ENCODE data around the gene SPC24.
A peak's percentile ranks its signal among the peaks of the same experiment; 100 is the strongest.
"Not testable (repeated sequence)": the region's sequence is repeated elsewhere in the genome, so short reads cannot be mapped to it uniquely, and the experiment has no call there.

The SPC24 gene

DNA sequence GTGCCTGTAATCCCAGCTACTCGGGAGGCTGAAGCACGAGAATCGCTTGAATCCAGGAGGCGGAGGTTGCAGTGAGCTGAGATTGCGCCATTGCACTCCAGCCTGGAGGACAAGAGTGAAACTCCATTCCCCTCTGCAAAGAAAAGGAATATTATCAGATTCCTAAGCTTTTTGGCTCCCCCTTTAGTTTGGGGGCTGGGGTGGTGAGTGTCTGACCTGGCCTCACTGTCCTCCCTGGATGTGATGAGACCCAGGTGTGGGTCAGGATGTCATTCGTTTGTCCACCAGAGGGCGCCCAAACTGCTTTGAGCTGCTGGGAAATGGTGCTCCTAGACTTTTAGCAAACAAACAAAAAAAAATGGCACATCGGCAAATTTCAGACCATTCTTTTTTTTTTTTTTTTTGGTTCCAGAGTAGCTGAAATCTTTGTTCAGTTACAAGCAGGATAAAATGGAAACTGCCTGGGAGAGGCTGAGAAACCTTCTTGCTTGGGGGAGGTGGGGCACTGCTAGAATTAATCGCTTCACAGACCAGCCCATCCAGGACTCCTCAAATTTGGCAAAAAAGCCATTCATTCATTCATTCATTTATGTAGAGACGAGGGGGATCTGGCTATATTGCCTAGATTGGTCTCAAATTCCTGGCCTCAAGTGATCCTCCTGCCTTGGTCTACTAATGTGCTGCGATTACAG, 29.4 kb downstream of the SPC24 start:
- peak; percentile 58 for DNase-seq (ENCODE audit: low spot score)

DNA sequence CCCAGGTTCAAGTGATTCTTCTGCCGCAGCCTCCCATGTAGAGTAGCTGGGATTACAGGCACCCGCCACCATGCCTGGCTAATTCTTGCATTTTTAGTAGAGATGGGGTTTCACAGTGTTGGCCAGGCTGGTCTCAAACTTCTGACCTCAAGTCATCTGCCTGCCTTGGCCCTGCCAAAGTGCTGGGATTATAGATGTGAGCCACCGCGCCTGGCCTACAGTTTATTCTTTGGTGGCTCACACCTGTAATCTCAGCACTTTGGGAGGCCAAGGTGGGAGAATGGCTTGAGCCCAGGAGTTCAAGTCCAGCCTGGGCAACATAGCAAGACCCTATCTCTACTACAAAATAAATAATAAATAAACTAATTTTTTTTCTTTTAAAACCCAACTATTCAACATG, 31.4 kb downstream of the SPC24 start:
- not testable (repeated sequence) for DNase-seq (ENCODE audit: low spot score)

DNA sequence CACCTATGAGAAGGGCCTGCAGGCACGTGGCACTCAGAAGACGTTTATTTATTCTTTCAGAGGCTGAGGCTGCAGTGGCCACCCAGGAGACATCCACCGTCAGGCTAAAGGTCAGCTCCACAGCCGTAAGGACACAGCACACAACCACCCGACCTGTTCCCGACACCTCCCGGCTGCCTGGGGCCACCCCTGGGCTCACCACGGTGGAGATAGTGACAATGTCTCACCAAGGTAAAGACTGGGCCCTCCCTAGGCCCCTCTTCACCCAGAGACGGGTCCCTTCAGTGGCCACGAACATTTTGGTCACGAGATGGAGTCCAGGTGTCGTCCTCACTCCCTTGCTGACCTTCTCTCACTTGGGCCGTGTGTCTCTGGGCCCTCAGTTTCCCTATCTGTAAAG, 32.5 kb downstream of the SPC24 start:
- DNase-seq (ENCODE audit: low spot score), result no peak

DNA sequence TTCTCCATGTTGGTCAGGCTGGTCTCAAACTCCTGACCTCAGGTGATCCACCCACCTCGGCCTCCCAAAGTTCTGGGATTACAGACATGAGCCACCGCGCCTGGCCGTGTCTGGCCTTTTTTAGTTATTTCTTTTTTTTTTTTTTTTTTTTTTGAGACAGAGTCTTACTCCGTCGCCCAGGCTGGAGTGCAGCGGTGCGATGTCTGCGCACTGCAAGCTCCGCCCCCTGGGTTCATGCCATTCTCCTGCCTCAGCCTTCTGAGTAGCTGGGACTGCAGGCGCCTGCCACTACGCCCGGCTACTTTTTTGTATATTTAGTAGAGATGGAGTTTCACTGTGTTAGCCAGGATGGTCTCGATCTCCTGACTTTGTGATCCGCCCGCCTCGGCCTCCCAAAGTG, 33.6 kb downstream of the SPC24 start:
- DNase-seq (ENCODE audit: low spot score), result not testable (repeated sequence)

DNA sequence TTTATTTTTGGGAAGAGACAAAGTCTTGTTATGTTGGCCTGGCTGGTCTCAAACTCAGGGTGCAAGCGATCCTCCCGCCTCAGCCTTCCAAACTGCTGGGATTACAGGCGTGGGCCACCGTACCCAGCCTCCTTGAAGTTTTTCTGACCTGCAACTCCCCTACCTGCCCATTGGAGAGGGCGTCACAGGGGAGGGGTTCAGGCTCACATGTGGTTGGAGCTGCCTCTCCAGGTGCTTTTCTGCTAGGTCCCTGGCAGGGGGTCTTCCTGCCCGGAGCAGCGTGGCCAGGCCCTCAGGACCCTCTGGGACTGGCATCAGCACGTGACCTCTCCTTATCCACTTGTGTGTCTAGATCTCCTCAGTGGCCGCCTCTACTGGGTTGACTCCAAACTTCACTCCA, 39.1 kb downstream of the SPC24 start:
- no peak for DNase-seq (ENCODE audit: low spot score)

DNA sequence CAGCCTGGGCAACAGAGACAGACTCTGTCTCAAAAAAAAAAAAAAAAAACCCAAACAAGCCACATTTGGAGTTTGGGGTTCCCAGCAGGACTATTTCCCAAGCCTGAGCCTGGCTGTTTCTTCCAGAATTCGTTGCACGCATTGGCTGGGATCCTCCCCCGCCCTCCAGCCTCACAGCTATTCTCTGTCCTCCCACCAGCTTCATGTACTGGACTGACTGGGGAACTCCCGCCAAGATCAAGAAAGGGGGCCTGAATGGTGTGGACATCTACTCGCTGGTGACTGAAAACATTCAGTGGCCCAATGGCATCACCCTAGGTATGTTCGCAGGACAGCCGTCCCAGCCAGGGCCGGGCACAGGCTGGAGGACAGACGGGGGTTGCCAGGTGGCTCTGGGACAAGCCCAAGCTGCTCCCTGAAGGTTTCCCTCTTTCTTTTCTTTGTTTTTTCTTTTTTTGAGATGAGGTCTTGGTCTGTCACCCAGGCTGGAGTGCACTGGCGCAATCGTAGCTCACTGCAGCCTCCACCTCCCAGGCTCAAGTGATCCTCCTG, 39.6 kb downstream of the SPC24 start:
- DNase-seq (ENCODE audit: low spot score), result no peak

DNA sequence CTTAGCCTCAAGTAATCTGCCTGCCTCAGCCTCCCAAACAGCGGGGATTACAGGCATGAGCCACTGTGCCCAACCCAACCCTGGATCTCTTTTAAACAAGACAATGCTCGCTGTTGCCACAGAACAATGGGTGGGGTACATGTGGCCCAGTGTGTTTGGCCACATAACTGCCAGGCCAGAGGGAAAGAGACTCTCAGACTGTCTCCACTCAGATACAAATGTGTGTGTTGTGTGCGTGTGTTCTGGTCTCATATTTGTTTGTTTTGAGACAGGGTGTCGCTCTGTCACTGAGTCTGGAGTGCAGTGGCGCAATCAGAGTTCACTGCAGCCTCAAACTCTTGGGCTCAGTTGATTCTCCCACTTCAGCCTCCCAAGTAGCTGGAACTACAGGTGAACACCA, 40.5 kb downstream of the SPC24 start:
- DNase-seq (ENCODE audit: low spot score), result no peak

DNA sequence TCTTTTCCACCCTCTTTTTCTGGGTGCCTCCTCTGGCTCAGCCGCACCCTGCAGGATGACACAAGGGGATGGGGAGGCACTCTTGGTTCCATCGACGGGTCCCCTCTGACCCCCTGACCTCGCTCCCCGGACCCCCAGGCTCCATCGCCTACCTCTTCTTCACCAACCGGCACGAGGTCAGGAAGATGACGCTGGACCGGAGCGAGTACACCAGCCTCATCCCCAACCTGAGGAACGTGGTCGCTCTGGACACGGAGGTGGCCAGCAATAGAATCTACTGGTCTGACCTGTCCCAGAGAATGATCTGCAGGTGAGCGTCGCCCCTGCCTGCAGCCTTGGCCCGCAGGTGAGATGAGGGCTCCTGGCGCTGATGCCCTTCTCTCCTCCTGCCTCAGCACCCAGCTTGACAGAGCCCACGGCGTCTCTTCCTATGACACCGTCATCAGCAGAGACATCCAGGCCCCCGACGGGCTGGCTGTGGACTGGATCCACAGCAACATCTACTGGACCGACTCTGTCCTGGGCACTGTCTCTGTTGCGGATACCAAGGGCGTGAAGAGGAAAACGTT, 42.4 kb downstream of the SPC24 start:
- DNase-seq (ENCODE audit: low spot score), result no peak

DNA sequence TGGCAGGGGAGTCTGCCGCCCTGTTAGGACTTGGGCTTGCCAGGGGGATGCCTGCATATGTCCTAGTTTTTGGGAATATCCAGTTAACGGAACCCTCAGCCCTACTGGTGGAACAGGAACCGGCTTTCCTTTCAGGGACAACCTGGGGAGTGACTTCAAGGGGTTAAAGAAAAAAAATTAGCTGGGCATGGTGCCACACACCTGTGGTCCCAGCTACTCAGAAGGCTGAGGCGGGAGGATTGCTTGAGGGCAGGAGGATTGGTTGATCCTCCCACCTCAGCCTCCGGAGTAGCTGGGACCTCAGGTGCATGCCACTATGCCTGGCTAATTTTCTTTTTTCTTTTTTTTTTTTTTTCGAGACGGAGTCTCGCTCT, 43.8 kb downstream of the SPC24 start:
- DNase-seq (ENCODE audit: low spot score), result no peak

DNA sequence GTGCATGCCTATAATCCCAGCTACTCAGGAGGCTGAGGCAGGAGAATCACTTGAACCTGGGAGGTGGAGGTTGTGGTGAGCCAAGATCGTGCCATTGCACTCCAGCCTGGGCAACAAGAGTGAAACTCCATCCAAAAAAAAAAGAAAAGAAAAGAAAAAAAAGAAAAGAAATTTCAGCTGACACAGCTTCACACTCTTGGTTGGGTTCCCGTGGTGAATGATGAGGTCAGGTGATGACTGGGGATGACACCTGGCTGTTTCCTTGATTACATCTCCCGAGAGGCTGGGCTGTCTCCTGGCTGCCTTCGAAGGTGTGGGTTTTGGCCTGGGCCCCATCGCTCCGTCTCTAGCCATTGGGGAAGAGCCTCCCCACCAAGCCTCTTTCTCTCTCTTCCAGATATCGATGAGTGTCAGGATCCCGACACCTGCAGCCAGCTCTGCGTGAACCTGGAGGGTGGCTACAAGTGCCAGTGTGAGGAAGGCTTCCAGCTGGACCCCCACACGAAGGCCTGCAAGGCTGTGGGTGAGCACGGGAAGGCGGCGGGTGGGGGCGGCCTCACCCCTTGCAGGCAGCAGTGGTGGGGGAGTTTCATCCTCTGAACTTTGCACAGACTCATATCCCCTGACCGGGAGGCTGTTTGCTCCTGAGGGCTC, 44.3 kb downstream of the SPC24 start:
- DNase-seq (ENCODE audit: low spot score), result no peak

DNA sequence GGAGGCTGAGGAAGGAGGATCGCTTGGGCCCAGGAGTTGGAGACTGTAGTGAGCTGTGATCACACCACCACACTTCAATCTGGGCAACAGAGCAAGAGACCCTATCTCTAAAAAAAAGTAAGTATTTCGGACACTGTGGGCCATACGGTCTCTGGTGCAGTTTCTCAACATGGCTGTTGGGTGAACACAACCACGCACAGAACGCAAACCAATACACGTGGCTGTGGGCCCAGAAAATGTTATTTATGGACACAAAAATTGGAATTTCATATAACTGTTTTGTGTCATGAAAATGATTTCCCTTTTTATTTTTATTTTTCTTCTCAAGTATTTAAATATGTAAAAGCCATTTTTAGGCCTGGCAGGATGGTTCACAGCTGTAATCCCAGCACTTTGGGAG, 46.8 kb downstream of the SPC24 start:
- no peak for DNase-seq (ENCODE audit: low spot score)

DNA sequence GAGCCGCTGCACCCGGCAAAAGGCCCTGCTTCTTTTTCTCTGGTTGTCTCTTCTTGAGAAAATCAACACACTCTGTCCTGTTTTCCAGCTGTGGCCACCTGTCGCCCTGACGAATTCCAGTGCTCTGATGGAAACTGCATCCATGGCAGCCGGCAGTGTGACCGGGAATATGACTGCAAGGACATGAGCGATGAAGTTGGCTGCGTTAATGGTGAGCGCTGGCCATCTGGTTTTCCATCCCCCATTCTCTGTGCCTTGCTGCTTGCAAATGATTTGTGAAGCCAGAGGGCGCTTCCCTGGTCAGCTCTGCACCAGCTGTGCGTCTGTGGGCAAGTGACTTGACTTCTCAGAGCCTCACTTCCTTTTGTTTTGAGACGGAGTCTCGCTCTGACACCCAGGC, 49.1 kb downstream of the SPC24 start:
- DNase-seq (ENCODE audit: low spot score), result no peak

DNA sequence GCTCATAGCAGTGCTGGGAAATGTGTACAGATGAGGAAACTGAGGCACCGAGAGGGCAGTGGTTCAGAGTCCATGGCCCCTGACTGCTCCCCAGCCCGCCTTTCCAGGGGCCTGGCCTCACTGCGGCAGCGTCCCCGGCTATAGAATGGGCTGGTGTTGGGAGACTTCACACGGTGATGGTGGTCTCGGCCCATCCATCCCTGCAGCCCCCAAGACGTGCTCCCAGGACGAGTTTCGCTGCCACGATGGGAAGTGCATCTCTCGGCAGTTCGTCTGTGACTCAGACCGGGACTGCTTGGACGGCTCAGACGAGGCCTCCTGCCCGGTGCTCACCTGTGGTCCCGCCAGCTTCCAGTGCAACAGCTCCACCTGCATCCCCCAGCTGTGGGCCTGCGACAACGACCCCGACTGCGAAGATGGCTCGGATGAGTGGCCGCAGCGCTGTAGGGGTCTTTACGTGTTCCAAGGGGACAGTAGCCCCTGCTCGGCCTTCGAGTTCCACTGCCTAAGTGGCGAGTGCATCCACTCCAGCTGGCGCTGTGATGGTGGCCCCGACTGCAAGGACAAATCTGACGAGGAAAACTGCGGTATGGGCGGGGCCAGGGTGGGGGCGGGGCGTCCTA, 50.5 kb downstream of the SPC24 start:
- no peak for DNase-seq (ENCODE audit: low spot score)

DNA sequence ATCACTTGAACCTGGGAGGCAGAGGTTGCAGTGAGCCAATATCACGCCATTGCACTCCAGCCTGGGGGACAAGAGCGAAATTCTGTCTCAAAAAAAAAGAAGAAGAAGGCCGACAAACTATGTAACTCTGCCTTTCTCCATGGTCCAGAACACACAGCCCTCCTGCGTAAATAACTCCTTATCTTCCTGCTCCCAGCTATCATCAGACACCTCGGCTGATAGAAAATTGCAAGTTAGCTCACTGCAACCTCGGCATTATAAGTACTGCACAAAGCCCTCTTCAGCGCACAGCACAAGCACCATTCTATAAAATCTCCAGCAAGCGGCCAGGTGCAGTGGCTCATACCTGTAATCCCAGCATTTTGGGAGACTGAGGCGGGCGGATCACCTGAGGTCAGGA, 51.9 kb downstream of the SPC24 start:
- DNase-seq (ENCODE audit: low spot score), result not testable (repeated sequence)

DNA sequence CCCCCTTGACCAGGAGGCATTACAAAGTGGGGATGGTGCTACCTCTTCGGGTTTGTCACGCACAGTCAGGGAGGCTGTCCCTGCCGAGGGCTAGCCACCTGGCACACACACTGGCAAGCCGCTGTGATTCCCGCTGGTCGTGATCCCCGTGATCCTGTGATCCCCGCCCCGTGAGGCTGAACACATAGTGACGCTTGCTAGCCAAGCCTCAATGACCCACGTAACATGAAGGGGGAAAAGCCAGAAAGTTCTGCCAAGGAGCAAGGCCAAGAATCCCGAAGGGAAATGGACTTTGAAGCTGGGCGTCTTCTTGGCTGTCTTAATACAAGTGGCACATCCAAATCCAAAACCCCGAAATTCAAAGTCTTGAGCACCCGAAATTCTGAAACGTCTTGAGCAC, 52.6 kb downstream of the SPC24 start:
- no peak for DNase-seq (ENCODE audit: low spot score)

DNA sequence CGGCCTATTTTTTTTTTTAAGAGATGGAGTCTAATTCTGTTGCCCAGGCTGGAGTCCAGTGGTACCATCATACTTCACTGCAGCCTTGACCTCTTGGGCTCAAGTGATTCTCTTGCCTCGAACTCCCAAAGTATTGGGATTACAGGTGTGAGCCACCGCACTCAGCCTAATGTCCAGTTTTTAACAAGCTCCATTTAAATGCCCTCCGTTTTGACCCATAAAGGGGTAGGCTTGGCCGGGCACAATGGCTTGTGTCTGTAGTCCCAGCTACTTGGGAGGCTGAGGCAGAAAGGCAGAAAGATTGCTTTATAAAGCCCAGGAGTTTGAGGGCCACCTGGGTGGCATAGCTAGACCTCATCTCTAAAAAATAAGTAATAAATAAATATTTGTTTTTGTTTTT, 54.5 kb downstream of the SPC24 start:
- no peak for DNase-seq (ENCODE audit: low spot score)

DNA sequence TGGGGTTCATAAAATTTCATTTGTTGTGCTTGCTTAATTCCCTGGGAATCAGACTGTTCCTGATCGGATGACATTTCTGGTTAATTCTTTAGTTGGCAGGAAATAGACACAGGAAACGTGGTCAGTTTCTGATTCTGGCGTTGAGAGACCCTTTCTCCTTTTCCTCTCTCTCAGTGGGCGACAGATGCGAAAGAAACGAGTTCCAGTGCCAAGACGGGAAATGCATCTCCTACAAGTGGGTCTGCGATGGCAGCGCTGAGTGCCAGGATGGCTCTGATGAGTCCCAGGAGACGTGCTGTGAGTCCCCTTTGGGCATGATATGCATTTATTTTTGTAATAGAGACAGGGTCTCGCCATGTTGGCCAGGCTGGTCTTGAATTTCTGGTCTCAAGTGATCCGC, 55.5 kb downstream of the SPC24 start:
- no peak for DNase-seq (ENCODE audit: low spot score)

DNA sequence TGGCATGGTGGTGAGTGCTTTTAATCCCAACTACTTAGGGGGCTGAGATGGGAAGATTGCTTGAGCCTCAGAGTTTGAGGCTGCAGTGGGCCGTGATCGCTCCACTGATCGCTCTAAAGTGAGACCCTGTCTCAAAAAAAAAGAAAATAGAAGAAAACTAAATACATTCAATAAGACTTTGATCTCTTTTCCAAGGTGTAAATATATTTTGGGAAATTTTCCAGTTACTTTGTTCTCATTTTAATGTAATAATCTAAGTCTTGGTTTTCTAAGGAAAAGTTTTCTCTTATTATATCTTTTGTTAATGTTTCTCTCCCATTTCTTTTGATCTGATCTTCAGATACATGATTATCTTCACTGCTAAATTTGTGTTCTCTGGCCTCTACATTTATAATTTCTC, 56.7 kb downstream of the SPC24 start:
- DNase-seq (ENCODE audit: low spot score), result no peak

DNA sequence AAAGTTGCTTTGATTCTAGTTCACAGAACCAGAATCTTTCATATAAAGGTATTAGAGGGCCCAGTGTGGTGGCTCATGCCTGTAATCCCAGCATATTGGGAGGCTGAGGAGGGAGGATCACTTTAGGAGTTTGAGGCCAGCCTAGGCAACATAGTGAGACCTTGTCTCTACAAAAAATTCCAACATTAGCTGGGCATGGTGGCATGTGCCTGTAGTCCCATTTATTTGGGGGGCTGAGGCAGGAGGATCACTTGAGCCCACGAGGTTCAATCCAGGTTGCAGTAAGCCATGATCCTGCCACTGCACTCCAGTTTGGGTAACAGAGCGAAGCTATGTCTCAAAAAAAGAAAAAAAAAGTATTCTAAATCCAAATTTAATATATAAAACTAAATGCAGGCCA, 57.3 kb downstream of the SPC24 start:
- no peak for DNase-seq (ENCODE audit: low spot score)

DNA sequence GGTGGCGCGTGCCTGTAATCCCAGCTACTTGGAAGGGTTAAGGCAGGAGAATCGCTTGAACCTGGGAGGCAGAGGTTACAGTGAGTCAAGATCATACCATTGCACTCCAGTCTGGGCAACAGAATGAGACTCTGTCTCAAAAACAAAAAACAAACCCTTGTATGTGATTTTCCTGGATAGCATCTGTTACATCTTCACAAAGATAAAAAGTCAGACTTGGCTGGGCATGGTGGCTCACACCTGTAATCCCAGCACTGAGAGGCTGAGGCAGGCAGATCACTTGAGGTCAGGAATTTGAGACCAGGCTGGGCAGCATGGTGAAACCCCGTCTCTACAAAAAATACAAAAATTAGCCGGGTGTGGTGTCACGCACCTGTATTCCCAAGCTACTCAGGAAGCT, 58.2 kb downstream of the SPC24 start:
- not testable (repeated sequence) for DNase-seq (ENCODE audit: low spot score)

DNA sequence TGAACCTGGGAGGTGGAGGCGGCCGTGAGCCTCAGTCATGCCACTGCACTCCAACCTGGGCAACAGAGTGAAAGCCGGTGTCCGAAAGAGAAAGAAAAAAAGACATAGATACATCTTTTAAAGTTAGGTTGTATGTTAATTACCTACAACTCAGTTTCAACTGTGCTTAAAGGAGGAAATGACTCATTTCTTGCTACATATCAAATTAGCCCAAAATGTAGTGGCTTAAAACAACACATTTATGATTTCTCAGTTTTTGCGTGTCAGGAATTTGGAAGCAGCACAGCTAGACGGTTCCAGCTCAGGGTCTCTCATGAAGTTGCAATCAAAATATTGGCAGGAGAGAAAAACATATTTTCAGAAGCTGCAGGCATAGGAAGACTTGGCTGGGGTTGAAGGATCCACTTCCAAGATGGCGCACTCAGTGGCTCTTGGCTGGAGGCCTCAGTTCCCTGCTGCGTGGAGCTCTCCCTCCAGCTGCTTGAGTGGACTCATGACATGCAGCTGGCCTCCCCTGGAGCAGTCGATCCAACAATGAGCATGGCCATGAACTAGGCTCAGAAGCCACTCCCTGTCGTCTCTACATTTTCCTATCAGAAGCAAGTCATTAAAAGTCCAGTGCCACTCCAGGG, 59.3 kb downstream of the SPC24 start:
- no peak for DNase-seq (ENCODE audit: low spot score)
